ENCODE measurements around the gene ZKSCAN8.
A peak's percentile ranks its signal among the peaks of the same experiment; 100 is the strongest.

Gene ZKSCAN8

DNA sequence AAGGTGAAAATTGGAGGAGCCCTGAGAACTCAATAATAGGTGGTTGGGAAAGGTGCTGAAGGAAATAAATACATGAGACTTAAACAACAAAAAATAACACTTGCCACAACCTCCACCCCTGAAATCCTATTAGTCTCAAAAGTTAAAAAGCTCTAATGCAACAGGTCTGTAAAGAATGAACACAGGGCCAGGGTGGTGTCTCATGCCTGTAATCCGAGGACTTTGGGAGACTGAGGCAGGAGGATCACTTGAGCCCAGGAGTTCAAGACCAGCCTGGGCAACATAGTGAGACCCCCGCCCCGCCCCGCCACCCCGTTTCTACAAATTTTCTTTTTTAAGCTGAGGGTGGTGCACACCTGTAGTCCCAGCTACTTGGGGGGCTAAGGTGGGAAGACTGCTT lies 1.1 kb upstream of the ZKSCAN8 start:
- no peak for DNase-seq

DNA sequence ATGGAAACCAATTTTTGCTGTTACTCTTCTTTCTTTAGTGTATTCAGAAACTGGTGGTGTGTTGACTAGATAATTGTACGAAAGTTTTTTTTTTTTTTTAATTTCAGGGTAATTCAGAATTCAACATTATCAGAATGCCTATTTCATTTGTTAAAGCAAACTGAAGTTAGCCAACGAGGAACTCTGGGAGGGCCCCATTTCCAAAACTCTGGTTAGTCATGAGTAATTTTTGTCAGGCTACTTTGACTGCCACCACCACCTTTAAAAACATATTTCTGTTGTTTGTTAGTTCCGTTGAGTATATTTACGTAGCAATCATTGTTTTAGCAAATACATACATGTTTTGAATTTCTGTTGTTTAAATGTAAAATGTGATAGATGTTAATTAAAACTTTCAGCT lies 763 bp downstream of the ZKSCAN8 start:
- DNase-seq: no peak

- DNase-seq: no peak
Measured at GRCh38 chr6:28145231-28145630, 3.5 kb downstream of the ZKSCAN8 start.

DNA sequence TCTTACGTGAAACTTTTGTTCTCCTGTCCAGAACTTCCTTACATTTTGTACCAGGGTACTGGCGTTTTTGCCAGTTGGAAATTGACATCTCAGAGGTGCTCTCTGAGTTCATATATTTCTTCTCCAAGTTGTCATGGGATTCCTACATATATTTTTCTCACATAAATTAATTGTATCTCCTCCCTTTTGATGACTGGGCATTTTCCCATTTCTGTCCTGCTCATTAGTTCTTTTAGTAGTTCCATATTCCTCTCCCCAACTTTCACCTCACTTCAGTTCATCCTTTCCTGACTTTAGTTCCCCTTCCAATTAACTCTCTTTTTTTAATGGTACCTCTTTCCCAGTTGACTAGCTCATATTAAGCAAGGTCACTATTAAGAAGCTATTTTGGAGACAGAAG lies 10.8 kb downstream of the ZKSCAN8 start:
- no peak for DNase-seq

- DNase-seq: no peak
Measured at GRCh38 chr6:28153546-28153945, 11.9 kb downstream of the ZKSCAN8 start.

DNA sequence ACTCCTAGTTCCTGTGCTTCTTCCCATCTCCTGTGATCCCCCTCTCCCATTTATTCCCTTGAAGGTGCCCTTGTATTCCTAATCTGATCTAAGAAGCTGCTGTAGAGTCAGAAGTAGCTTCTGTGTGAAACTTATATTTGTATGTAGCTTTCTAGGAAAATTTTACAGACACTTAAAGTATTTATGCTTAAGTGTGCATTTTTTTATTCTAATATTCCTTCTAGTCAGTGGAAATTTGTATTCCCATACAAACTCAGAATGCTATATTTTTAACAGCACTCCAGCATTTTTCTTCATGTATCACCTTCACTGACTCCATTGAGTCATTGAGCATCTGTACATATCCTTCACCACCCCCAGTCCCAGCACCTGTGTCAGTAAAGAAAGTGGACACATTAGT lies 12.7 kb downstream of the ZKSCAN8 start:
- no peak for DNase-seq

DNA sequence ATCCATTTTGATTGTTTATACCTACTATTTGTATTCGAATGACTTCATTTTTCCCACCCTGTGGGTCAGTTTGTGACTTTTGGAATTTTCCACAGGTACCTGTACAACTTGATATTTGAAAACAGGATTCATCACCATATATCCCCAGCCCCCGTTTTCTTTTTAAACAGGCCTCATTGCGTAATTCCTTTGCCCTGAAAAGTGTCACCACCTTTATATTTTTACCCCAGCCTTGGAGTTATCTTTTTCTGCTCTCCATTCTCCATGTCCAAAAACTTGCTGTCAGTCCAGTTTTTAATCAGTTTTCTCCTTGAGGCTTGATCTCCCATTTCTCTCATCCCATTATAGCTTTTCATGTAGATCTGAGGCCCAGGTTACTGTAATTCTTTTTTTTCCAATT lies 16.6 kb downstream of the ZKSCAN8 start:
- no peak for DNase-seq

GRCh38 chr6:28159029-28159607 lies 17.4 kb downstream of the ZKSCAN8 start:
- no peak for DNase-seq

GRCh38 chr6:28160233-28160632 lies 18.6 kb downstream of the ZKSCAN8 start:
- no peak for DNase-seq

GRCh38 chr6:28161410-28162079 lies 19.9 kb downstream of the ZKSCAN8 start:
- DNase-seq: peak in 1 of 2 donors; percentile 52

DNA sequence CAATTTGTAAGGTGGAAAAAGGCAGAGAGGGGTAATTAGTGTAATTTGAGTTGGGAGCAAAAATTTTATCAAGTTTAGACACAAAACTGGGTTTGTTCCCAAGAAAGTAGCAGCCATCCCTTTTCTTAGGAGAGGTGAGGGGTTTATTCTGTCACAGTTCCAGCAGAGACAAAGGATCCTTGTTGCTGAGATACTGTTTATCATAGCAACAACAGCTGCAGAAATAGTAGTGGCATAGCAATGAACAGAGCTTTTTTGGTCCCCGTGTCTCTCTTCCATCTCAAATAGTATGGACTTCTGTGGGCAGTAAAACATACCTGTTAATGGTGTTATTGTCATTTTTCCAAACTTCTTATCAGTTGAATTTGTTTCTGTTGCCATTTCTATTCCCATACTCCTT lies 23.9 kb downstream of the ZKSCAN8 start:
- no peak for DNase-seq

DNA sequence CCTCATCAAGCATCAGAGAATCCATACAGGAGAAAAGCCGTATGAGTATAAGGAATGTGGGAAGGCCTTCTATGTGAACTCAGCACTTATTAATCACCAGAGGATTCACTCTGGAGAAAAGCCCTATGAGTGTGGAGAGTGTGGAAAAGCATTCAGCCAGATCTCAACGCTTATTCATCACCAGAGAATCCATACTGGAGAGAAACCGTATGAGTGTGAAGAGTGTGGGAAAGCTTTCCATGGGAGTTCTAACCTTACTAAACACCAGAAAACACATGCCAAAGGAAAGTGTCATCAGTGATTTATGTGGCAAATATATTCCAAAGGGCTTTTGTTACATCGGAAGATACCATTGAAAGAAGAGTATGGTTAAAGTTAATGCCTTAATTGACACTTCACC lies 25.4 kb downstream of the ZKSCAN8 start:
- no peak for DNase-seq

DNA sequence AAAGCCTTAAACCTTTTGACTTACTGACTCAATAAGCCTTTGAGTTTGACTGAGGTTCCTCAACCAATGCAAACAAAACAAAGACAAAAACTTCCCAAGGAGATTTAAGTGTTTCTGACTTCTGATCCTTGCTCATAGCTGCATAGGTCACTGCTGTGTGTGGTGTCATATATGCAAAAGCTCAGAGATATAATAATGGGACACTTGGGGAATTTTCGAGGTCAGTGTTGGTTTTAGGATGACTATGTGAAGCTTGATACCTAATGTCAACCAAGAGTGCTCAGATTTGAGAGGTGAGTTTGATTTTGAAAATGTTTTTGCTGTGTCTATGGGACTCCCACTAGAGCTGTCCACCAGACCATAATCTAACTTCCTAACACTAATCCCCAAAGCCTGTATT lies 26.2 kb downstream of the ZKSCAN8 start:
- no peak for DNase-seq

DNA sequence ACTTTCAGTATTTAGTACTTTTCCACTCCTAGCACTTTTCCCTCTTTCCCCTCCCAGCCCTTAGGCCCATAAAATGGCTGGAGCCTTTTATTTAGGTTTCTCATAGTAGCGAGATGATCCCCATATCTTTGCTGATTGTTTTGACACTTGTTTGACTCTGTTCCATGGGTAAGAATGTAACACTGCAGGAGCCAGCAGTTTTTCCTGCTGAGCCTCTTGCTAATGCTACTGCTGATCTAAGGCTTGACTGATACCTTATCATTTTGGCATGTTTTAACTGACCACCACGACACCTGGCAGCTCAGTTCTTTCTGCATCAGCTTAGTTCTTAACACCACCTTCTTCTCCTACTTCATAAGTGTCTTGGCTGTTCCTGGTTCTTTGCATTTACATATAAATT lies 29.6 kb downstream of the ZKSCAN8 start:
- DNase-seq: no peak

DNA sequence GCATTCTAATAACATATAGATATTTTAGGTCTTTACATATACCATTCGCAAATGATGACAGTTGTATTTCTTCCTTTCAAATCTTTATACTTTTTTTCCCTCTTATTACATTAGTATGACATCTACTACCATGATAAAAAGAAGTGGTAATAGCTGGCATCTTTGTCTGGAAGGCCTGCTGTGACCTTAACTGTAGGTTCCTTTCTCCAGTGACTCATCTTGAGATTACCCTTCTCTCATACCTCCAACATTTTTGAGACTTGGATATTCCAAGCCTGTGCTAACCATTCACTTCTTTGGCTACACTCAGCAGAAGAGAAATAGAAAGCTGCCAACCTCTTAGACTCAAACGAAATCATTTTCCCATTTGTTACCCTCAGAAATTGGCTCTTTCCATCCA lies 30.3 kb downstream of the ZKSCAN8 start:
- no peak for DNase-seq

GRCh38 chr6:28176373-28176772 lies 34.7 kb downstream of the ZKSCAN8 start:
- DNase-seq: no peak

DNA sequence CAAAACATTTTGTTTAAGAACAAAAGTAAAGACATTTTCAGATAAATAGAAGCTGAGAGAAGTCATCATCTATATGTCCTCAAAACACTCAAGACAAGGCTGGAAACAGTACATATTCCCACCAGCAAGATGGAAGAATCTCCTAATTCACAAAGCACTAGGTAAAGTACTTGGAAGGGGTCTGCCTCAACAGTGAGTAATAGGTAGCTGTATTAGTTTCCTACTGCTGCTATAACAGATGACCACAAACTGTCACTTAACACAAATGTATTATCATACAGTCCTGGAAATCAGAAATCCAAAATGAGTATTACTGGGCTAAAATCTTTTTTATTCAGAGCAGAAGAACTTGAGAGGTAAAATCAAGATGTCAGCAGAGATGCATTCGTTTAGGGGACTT lies 40.6 kb downstream of the ZKSCAN8 start:
- no peak for DNase-seq

GRCh38 chr6:28188111-28188979 lies 46.7 kb downstream of the ZKSCAN8 start:
- no peak for DNase-seq

- DNase-seq: no peak
Measured at GRCh38 chr6:28200020-28200419, 58.3 kb downstream of the ZKSCAN8 start.

GRCh38 chr6:28203201-28203600 lies 61.5 kb downstream of the ZKSCAN8 start:
- no peak for DNase-seq

GRCh38 chr6:28205879-28206278 lies 64.2 kb downstream of the ZKSCAN8 start:
- DNase-seq: no peak

DNA sequence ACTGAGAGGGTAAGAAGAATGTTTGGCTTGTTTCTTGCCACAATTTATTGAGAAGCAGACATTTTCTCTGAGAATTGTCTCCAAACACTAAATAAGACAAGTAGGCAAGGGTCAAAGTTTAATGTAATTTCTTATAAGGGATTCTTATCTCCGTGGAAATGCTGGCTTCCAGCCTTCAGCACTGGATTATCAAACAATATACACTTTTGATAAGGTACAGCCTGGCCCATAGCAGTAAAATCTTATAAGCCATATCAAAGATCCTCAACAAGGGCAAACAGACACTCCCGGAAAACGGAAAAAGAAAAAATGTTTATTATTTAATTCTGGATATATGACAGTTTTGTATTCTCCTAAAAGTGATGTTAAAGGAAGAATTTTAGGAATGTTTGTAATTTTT lies 64.8 kb downstream of the ZKSCAN8 start:
- DNase-seq: no peak

- DNase-seq: no peak
Measured at GRCh38 chr6:28206928-28207509, 65.3 kb downstream of the ZKSCAN8 start.

Measured in bone marrow (tissue), 2 donors.